ENCODE results near the gene ZNF438. TPM values are rescaled to one million over a fixed set of nuclear protein-coding genes. Genes with fewer than 3 reads are reported as not detected.

Gene ZNF438
- total and polyA plus RNA-seq, 2 of the 4 experiments (the other 2 are of a cell fraction) = 1.8 to 2.9 TPM

DNA sequence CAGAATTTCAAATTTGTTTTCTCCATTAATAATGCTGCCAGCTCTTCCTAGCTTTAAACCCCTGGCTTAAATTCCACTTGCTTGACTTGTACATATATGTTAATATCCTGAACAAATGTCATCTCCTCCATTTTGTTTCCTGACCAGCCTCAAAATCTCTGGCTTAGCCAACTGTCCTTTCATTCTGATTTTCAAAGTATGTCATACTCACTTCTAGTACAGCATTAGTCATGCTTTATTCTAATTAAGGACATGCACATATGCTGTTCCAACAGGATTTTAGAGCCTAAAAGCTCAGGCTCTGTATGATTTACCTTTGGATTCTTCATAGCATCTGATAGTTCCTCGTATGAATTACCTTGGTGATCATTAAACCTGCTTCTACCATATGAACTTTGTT is 158.3 kb downstream of the ZNF438 start:
- H3K9me1 ChIP-seq (ENCODE audit: insufficient read depth, low read length) = no peaks in the 10 kb centered on the region
- CTCF ChIA-PET = interaction anchor here (1.0 kb wide), 1 partner anchor 9 kb away, joined by 4 read pairs; no protein-coding TSS in a partner anchor
- intact Hi-C loops (cut with micrococcal nuclease) = no loop called here
- no peak overlapping the region for H3K14ac ChIP-seq (replicated peaks; ENCODE audit: low read depth, low read length)
- H3K18ac ChIP-seq (ENCODE audit: low read depth, low read length) = no peak overlapping the region
- no peak overlapping the region for H3K4ac ChIP-seq (ENCODE audit: low read depth, low read length)
- H4K8ac ChIP-seq (ENCODE audit: low read depth in 2 of 2, low read length in 2 of 2) = no peak overlapping the region
- DNase-seq (no peak), ATAC-seq (ENCODE audit: low read depth) (no peak)
- no peak overlapping the region for H2BK120ac ChIP-seq (ENCODE audit: low read depth, low read length)
- TF ChIP-seq MAZ (IDR thresholded peaks at IDR 0.05; ENCODE audit: borderline replicate concordance, low read depth, low read length) = no peak
- TF ChIP-seq POLR2A (IDR thresholded peaks at IDR 0.05; ENCODE audit: low read depth, low read length) = no peak
- TF ChIP-seq NFE2L2 (IDR thresholded peaks at IDR 0.05; ENCODE audit: low read depth, low read length) = no peak
- no peak for TF ChIP-seq BHLHE40 (IDR thresholded peaks at IDR 0.05; ENCODE audit: low read depth, low read length)
- no peak for TF ChIP-seq RFX5 (IDR thresholded peaks at IDR 0.05; ENCODE audit: low read depth, low read length)
- no peak for TF ChIP-seq CHD1 (IDR thresholded peaks at IDR 0.05; ENCODE audit: low read depth, low read length)
- TF ChIP-seq FOS (IDR thresholded peaks at IDR 0.05; ENCODE audit: low read depth, low read length) = no peak
- no peak for TF ChIP-seq RCOR1 (IDR thresholded peaks at IDR 0.05; ENCODE audit: insufficient replicate concordance, low read length)
- no peak for TF ChIP-seq MXI1 (IDR thresholded peaks at IDR 0.05; ENCODE audit: borderline replicate concordance, low read depth, low read length)
- no peak for TF ChIP-seq SMC3 (IDR thresholded peaks at IDR 0.05; ENCODE audit: low read depth, low read length)
- TF ChIP-seq RAD21 (IDR thresholded peaks at IDR 0.05; ENCODE audit: low read length) = no peak
- TF ChIP-seq, protein P1, sequence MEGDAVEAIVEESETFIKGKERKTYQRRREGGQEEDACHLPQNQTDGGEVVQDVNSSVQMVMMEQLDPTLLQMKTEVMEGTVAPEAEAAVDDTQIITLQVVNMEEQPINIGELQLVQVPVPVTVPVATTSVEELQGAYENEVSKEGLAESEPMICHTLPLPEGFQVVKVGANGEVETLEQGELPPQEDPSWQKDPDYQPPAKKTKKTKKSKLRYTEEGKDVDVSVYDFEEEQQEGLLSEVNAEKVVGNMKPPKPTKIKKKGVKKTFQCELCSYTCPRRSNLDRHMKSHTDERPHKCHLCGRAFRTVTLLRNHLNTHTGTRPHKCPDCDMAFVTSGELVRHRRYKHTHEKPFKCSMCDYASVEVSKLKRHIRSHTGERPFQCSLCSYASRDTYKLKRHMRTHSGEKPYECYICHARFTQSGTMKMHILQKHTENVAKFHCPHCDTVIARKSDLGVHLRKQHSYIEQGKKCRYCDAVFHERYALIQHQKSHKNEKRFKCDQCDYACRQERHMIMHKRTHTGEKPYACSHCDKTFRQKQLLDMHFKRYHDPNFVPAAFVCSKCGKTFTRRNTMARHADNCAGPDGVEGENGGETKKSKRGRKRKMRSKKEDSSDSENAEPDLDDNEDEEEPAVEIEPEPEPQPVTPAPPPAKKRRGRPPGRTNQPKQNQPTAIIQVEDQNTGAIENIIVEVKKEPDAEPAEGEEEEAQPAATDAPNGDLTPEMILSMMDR (conservative IDR thresholded peaks at IDR 0.05; ENCODE audit: low read depth, low read length) = no peak
- TF ChIP-seq, protein P2, sequence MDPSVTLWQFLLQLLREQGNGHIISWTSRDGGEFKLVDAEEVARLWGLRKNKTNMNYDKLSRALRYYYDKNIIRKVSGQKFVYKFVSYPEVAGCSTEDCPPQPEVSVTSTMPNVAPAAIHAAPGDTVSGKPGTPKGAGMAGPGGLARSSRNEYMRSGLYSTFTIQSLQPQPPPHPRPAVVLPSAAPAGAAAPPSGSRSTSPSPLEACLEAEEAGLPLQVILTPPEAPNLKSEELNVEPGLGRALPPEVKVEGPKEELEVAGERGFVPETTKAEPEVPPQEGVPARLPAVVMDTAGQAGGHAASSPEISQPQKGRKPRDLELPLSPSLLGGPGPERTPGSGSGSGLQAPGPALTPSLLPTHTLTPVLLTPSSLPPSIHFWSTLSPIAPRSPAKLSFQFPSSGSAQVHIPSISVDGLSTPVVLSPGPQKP (IDR thresholded peaks at IDR 0.05; ENCODE audit: borderline replicate concordance, low read depth, low read length) = no peak
- no peak for TF ChIP-seq MAFK (IDR thresholded peaks at IDR 0.05; ENCODE audit: low read depth, low read length)
- TF ChIP-seq CEBPB (IDR thresholded peaks at IDR 0.05; ENCODE audit: low read depth, low read length) = no peak
- TF ChIP-seq, protein P3, sequence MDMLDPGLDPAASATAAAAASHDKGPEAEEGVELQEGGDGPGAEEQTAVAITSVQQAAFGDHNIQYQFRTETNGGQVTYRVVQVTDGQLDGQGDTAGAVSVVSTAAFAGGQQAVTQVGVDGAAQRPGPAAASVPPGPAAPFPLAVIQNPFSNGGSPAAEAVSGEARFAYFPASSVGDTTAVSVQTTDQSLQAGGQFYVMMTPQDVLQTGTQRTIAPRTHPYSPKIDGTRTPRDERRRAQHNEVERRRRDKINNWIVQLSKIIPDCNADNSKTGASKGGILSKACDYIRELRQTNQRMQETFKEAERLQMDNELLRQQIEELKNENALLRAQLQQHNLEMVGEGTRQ (IDR thresholded peaks at IDR 0.05; ENCODE audit: low read depth, low read length) = no peak
- no peak overlapping the region for H3K27ac ChIP-seq (ENCODE audit: insufficient read depth, low read length)
- H2AFZ ChIP-seq (replicated peaks; ENCODE audit: low read length, poor library complexity) = no peak overlapping the region
- H2AK5ac ChIP-seq (ENCODE audit: low read depth, low read length) = no peak overlapping the region
- H3K9me3 ChIP-seq (ENCODE audit: control insufficient read depth, insufficient read depth, low read length) = no peaks in the 10 kb centered on the region
- no peak overlapping the region for H3K4me3 ChIP-seq (ENCODE audit: insufficient read depth, low read depth, low read length)
- no peaks in the 10 kb centered on the region for H3K79me1 ChIP-seq (ENCODE audit: low read depth in 1 of 2, low read length in 2 of 2)
- no peak overlapping the region for H4K91ac ChIP-seq (ENCODE audit: insufficient read depth, low read depth, low read length)
- no peaks in the 10 kb centered on the region for H3K27me3 ChIP-seq (ENCODE audit: control insufficient read depth, insufficient read depth, low read length)
- no peaks in the 10 kb centered on the region for H3K36me3 ChIP-seq (ENCODE audit: control insufficient read depth, insufficient read depth, low read length)
- no peaks in the 10 kb centered on the region for H3K4me1 ChIP-seq (ENCODE audit: control insufficient read depth, insufficient read depth, low read length)
- no peak overlapping the region for H3K23ac ChIP-seq (ENCODE audit: low read depth, low read length)
- no peaks in the 10 kb centered on the region for H4K20me1 ChIP-seq (ENCODE audit: insufficient read depth, low read length)
- no peak overlapping the region for H2BK15ac ChIP-seq (ENCODE audit: low read depth, low read length)
- POLR2A ChIA-PET (ENCODE audit: unreplicated experiment) = no interaction called here
- WGBS, 2 experiments (ENCODE audit: extremely low coverage in 2 of 2, insufficient read length in 1 of 2) = no CpG with 5 or more reads among the region's 1 CpG
- no peak overlapping the region for H4K5ac ChIP-seq (ENCODE audit: low read depth, low read length)
- no peak overlapping the region for H2BK20ac ChIP-seq (ENCODE audit: low read depth, low read length)
- H2BK5ac ChIP-seq (ENCODE audit: low read depth, low read length, poor library complexity, severe bottlenecking) = no peak overlapping the region
- no peak overlapping the region for H3K9ac ChIP-seq (ENCODE audit: low read depth, low read length)
- dilution Hi-C loops (cut with HindIII; ENCODE audit: low sequenced_read_pairs, unreplicated experiment) = no loop called here
- H3K4me2 ChIP-seq (ENCODE audit: low read depth, low read length) = no peak overlapping the region
- BruUV-seq (replicated peaks) = no TSS peak
- no peak overlapping the region for H2AK9ac ChIP-seq (replicated peaks; ENCODE audit: low read depth, low read length, poor library complexity)
- in situ Hi-C loops (cut with MboI; ENCODE audit: low sequenced_read_pairs) = no loop called here
- no peak overlapping the region for H3K56ac ChIP-seq (ENCODE audit: extremely low read depth, insufficient read depth, low read length)
